ENCODE data around the gene SMYD3.

Gene SMYD3

DNA sequence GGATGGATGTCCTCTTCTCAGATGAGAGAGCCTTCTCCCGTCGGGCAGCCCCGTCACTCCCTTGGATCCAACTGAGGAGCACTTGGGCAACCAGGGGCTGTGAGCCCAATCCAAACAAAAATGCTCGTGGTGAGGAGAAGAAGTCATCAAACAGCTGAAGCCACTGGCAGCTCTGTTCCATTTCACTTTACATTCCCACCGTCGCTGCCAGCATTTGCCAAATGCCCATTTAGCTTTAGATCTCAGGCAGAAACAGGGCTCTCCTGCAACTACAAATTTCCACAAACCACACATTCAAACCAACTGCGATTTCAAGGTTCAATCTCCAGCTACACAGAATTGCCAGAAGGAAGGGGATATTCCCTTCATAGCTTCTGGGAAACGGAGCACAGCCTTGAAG, 634.6 kb downstream of the SMYD3 start:
- Histone ChIP-seq H4K20me1 (ENCODE audit: insufficient read depth, low read length, poor library complexity, severe bottlenecking) (no peaks in the 10 kb centered on the region), H3K4me1 (ENCODE audit: insufficient read depth, low read length, poor library complexity, severe bottlenecking) (no peaks in the 10 kb centered on the region), H3K9ac (ENCODE audit: low read depth, low read length, poor library complexity, severe bottlenecking) (no peak overlapping the region), H3F3A (ENCODE audit: low read depth) (no peaks in the 10 kb centered on the region), H2AFZ (ENCODE audit: low read length) (no peak overlapping the region), H3K36me3 (ENCODE audit: insufficient read depth, low read length) (no peaks in the 10 kb centered on the region; the same call in 1 of the 2 replicates), H3K9me2 (replicated peaks; ENCODE audit: low read depth, low read length) (no peaks in the 10 kb centered on the region), H3K79me2 (ENCODE audit: insufficient read depth, low read length) (no peaks in the 10 kb centered on the region), H3K9me3 (ENCODE audit: insufficient read depth, low read depth, low read length) (no peaks in the 10 kb centered on the region), H3K4me3 (ENCODE audit: low read length, poor library complexity, severe bottlenecking) (no peak overlapping the region), H3K27me3 (ENCODE audit: insufficient read depth, low read length, poor library complexity, severe bottlenecking) (no peaks in the 10 kb centered on the region), H3K4me2 (ENCODE audit: low read depth, low read length, poor library complexity, severe bottlenecking) (no peak overlapping the region)
- no peak for TF ChIP-seq EZH2phosphoT487 (IDR thresholded peaks at IDR 0.05; ENCODE audit: borderline replicate concordance)
- TF ChIP-seq, protein P1, sequence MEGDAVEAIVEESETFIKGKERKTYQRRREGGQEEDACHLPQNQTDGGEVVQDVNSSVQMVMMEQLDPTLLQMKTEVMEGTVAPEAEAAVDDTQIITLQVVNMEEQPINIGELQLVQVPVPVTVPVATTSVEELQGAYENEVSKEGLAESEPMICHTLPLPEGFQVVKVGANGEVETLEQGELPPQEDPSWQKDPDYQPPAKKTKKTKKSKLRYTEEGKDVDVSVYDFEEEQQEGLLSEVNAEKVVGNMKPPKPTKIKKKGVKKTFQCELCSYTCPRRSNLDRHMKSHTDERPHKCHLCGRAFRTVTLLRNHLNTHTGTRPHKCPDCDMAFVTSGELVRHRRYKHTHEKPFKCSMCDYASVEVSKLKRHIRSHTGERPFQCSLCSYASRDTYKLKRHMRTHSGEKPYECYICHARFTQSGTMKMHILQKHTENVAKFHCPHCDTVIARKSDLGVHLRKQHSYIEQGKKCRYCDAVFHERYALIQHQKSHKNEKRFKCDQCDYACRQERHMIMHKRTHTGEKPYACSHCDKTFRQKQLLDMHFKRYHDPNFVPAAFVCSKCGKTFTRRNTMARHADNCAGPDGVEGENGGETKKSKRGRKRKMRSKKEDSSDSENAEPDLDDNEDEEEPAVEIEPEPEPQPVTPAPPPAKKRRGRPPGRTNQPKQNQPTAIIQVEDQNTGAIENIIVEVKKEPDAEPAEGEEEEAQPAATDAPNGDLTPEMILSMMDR (conservative IDR thresholded peaks at IDR 0.05; ENCODE audit: low read length) = no peak

- Histone ChIP-seq H3K36me3 (ENCODE audit: insufficient read depth, low read length) (no peaks in the 10 kb centered on the region; the same call in 1 of the 2 replicates), H3K9ac (ENCODE audit: low read depth, low read length, poor library complexity, severe bottlenecking) (no peak overlapping the region), H3K27me3 (ENCODE audit: insufficient read depth, low read length, poor library complexity, severe bottlenecking) (no peaks in the 10 kb centered on the region), H3F3A (ENCODE audit: low read depth) (no peaks in the 10 kb centered on the region), H3K9me2 (replicated peaks; ENCODE audit: low read depth, low read length) (no peaks in the 10 kb centered on the region), H3K4me3 (ENCODE audit: low read length, poor library complexity, severe bottlenecking) (no peak overlapping the region), H2AFZ (ENCODE audit: low read length) (no peak overlapping the region), H4K20me1 (ENCODE audit: insufficient read depth, low read length, poor library complexity, severe bottlenecking) (no peaks in the 10 kb centered on the region), H3K4me2 (ENCODE audit: low read depth, low read length, poor library complexity, severe bottlenecking) (no peak overlapping the region), H3K9me3 (ENCODE audit: insufficient read depth, low read depth, low read length) (no peaks in the 10 kb centered on the region), H3K79me2 (ENCODE audit: insufficient read depth, low read length) (no peaks in the 10 kb centered on the region), H3K4me1 (ENCODE audit: insufficient read depth, low read length, poor library complexity, severe bottlenecking) (no peaks in the 10 kb centered on the region)
- no peak for TF ChIP-seq EZH2phosphoT487 (IDR thresholded peaks at IDR 0.05; ENCODE audit: borderline replicate concordance)
- TF ChIP-seq, protein P1 (conservative IDR thresholded peaks at IDR 0.05; ENCODE audit: low read length) = no peak
These were observed 635.2 kb downstream of the SMYD3 start for GRCh38 chr1:245871915-245872314.

- Histone ChIP-seq H3K4me3 (ENCODE audit: low read length, poor library complexity, severe bottlenecking) (no peak overlapping the region), H3K9ac (ENCODE audit: low read depth, low read length, poor library complexity, severe bottlenecking) (no peak overlapping the region), H2AFZ (ENCODE audit: low read length) (no peak overlapping the region), H3K4me2 (ENCODE audit: low read depth, low read length, poor library complexity, severe bottlenecking) (no peak overlapping the region), H3K9me2 (replicated peaks; ENCODE audit: low read depth, low read length) (no peaks in the 10 kb centered on the region), H3K27me3 (ENCODE audit: insufficient read depth, low read length, poor library complexity, severe bottlenecking) (no peaks in the 10 kb centered on the region), H3F3A (ENCODE audit: low read depth) (no peaks in the 10 kb centered on the region), H3K36me3 (ENCODE audit: insufficient read depth, low read length) (no peaks in the 10 kb centered on the region; the same call in 1 of the 2 replicates), H3K4me1 (ENCODE audit: insufficient read depth, low read length, poor library complexity, severe bottlenecking) (no peaks in the 10 kb centered on the region), H3K9me3 (ENCODE audit: insufficient read depth, low read depth, low read length) (no peaks in the 10 kb centered on the region), H4K20me1 (ENCODE audit: insufficient read depth, low read length, poor library complexity, severe bottlenecking) (no peaks in the 10 kb centered on the region), H3K79me2 (ENCODE audit: insufficient read depth, low read length) (no peaks in the 10 kb centered on the region)
- TF ChIP-seq, protein P1 (conservative IDR thresholded peaks at IDR 0.05; ENCODE audit: low read length) = no peak
- TF ChIP-seq EZH2phosphoT487 (IDR thresholded peaks at IDR 0.05; ENCODE audit: borderline replicate concordance) = no peak
These were observed 635.9 kb downstream of the SMYD3 start for GRCh38 chr1:245871191-245871590.

Data from Loucy (cell line).